ENCODE measurements around the gene SEC23IP.

SEC23IP gene

DNA sequence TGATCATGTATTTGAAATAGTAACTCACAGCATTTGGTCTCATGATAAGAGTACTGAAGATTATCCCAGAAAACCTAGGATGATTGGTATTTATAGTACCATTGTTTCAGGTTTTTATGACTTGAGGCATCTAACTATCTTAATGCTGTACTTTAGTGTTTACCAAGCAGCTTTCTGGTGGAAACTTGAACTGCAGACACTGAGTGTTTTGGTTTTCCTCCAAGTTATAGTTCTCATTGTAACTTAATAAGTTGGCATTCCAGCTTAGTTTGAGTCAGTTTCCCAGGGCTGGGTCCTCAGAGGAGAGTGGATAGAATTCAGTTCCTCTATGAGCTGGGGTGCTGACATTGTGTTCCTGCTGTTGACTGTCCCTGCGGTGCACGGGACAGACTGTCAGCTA lies 50.4 kb downstream of the SEC23IP start:
- no peak for DNase-seq

- DNase-seq: no peak
Observed at GRCh38 chr10:119945805-119946204, 53.3 kb downstream of the SEC23IP start.

DNA sequence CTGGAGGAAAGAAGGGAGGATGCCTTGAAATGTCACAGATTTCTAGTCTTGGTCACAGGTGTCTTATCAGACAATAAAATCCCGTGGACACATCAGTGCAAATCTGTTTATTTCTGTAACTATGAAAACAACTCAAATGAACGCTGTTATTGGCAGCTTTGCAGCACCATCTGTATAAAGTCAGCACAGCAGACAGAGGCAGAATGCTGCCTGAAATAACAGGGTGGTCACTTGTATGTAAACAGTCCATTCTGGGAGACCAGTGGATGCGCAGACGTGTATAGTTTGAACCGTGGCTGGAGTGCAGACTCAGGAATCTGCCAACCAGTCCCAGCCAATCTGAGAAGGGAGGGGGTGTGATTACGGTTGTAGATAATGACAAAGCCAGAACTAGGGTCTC lies 54.8 kb downstream of the SEC23IP start:
- no peak for DNase-seq

DNA sequence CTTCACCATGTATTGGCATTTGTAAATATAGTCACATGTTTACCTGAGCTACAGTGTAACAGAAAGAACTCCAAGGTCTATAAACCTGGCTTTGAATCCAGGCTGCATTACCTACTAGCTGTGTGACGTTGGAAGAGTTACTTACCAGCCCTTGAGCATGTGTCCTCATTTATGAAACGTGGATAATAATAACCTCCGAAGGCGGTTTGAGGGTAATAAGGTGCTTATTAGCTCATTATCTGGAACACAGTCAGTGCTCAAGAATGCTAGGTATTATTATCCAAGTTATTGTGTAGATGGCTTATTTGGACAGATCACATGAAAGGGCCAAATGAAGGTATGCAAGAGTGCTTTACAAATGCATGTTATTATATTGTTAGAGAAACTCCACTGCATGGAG lies 64.9 kb downstream of the SEC23IP start:
- DNase-seq: no peak

- DNase-seq: no peak
Observed at GRCh38 chr10:119962837-119963236, 70.3 kb downstream of the SEC23IP start.

DNA sequence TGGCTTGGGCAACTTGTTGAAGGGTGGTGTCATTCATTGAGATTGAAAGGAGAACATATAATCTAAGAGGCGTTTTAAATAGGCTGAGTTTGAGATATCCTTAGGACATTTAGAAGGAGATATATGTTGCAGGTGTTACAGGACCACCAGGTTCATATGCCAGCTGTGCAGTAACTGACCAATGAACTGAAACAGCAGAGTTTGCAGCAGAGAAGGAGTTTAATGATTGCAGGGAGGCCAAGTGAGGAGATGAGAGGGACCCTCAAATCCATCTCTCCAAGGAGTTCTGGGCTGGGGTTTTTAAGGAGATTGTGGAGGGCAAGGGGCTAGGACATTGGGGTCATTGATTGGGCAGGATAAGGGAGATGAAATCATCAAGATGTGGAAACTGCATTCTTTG lies 74.5 kb downstream of the SEC23IP start:
- DNase-seq: no peak

DNA sequence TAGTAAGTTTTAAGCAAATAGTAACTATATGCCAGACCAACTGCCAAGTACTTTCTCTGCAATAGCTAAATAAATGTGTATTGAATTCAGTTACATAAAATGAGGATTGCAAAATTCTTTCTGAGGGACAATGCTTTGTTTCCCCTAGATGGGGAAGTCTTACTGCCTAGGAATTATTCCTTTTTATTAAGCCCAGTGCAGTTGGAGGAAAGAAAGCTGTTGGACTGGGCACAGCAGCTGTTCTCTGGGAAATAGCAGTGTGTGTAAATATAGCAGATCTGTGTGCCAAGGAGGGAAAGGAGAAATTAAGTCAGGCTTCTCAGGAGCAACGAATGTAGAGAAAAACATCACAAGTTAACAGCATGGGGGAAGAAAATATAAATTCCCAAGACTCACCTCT lies 77.1 kb downstream of the SEC23IP start:
- no peak for DNase-seq

DNA sequence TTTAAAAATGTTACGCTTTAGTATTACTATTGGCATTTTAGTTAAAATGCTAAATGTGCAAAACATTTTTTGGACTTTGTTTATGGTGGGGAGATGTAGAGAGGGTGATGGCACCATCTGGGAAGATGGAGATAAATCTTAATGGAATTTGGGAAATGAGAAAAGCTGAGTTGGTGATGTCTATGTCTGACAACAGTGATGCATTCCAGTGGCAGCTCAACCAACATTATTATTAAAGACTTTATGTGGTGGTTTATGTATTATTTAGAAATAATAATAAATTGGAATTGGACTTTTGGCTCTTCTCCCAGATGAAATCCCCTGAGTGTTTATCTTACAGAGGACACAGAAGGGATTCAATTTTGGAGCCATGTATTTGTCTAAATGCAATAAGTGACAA lies 77.6 kb downstream of the SEC23IP start:
- no peak for DNase-seq

DNA sequence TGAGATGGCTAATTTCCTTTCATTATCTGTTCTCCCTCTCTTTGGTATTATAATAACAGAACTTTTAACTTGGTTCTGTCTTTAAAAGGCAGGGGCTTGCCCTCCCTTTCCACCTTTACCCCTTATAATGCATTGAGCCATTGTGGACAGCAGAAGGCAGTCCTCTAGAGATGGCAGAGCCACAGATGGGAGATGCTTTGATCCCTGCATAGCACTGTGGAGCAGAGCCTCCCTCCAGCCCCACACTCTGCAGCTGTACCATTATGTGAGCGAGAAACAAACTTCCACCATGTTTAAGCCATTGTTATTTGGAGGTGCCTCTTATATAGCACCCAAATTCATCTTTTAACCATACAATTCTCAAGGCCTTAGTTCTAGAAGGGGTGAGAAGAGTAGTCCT lies 78.4 kb downstream of the SEC23IP start:
- DNase-seq: no peak

DNA sequence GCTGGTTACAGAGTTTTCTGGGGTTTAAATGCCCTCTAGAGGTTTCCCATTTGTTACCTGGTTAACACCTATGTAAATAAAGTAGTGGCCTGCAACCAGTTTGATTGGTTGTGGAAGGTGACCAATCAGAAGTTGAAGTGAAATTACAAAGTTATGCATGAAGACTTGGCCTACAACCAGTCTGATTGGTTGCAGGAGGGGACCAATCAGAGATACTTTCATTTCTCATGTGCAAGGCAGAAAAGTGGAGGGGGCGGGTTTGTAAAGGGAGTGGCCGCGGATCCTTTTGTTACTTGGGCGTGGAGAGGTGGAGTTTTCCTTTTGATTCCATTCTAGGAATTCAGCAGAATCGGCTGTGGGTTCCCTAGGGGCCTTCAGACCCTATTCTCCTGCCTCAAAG lies 80.8 kb downstream of the SEC23IP start:
- DNase-seq: no peak

GRCh38 chr10:119976421-119976820 lies 83.9 kb downstream of the SEC23IP start:
- no peak for DNase-seq

DNA sequence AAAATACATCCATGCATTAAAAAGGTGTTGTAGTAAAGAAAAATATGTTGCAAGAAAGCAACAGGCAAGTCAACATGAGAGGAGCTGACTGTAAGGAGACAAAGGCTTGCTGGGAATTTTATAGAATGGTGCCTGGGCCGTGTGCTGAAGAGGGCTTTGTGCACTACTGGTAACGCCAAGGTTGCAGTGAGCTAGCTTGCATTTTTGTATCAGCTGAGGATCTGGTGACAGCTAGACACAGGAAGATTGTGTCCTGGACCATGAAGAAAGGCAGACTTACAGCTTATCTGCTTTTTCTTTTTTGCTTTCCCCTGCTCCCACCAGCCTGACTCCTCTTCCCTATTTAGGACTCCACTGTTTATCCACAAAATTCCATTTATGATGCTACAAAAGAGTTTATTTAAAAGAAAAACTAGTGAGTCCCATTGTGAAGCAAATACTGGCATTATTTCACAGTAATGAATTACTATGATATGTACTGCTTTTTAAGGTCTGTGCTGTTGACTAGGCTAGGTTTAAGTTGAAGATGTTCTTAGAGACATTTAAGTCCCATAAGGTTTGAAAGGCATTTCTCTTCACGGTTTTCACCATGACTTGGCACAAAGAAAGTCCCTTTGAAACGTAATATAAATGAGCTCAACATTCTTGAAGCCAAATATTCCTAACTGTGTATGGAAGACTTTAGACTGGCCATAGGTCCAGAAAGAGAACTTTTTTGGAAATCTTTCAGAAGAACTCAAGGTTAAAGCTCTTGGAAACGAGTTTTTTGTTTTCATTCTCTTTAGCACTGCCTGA lies 88.6 kb downstream of the SEC23IP start:
- no peak for DNase-seq

DNA sequence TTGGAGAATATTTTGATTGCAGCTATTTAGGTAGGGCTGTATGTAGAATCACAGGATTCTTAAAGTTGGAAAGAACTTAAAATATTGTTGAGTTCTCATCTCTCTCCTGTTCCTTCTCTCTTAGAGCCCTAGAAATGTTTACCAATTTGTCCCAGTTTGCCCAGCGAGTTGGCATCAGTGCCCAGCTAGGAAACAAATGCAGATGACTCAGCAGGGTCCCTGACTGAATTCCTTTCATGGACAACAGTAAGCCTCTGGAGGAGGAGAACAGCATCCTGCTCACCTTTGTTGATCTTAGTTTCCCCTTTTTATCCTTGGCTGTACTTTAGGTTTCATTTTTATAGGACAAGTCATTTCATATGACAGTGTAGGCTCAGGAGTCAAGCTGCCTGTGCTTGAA lies 89.3 kb downstream of the SEC23IP start:
- no peak for DNase-seq

DNA sequence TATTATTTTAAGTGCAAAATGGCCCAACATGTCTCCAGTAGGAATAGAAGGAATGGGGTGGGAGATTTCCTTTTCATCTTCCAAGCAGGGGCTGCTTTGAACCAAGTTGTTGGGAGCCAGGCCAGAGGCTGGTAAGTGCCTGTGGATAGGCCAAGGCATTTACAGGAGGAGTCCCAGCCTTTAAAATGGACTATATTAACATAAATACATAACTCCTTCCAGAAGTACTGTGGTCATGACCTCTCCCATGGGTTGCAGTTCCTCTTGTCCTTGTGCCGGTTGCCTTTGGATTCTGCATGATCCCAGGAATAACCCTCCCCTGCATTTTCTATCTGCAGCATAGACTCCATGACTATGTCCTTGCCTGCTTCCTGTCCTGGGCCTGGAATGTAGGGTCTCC lies 95.8 kb downstream of the SEC23IP start:
- no peak for DNase-seq

- DNase-seq: no peak
Observed at GRCh38 chr10:119989966-119990365, 97.4 kb downstream of the SEC23IP start.

GRCh38 chr10:119991066-119991465 lies 98.5 kb downstream of the SEC23IP start:
- no peak for DNase-seq

DNA sequence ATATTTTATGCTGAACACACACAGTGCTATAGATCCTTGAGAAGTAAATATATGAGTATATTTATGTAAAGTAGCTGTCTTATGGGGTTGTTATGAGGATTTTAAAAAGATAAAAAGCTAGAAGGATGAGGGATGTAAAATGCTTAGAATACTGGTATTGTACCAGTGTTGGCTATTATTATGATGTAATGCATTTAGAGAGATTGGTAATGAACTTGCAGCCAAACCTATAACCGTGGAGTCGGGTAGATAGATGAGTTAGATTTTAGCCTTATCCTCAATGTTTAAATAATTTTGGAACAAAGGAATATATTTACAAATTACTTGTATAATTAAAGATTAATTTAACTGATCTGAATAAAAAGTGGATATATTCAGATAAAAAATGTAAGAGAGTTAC lies 99.3 kb downstream of the SEC23IP start:
- DNase-seq: no peak
